ENCODE results near the gene NBPF3.

- TF ChIP-seq CTCF (IDR thresholded peaks at IDR 0.05) (no peak), POLR2AphosphoS5 (IDR thresholded peaks at IDR 0.05) (no peak), EP300 (IDR thresholded peaks at IDR 0.05) (no peak), POLR2A (IDR thresholded peaks at IDR 0.05) (no peak)
These were observed 94.2 kb downstream of the NBPF3 start for GRCh38 chr1:21534146-21534545.
